Activated CD8-positive, alpha-beta memory T cell treated with anti-CD3 and anti-CD28 coated beads for 4 hours (primary cell): Measurements from ENCODE around the gene CLCNKA.

Experiments
- DNase-seq, 2 donors: peaks; one replicate each; pipeline ENCODE4 v3.0.0-alpha.2; 2020; ENCODE audit warnings: low read depth in 2 of 2

Gene CLCNKA

DNA sequence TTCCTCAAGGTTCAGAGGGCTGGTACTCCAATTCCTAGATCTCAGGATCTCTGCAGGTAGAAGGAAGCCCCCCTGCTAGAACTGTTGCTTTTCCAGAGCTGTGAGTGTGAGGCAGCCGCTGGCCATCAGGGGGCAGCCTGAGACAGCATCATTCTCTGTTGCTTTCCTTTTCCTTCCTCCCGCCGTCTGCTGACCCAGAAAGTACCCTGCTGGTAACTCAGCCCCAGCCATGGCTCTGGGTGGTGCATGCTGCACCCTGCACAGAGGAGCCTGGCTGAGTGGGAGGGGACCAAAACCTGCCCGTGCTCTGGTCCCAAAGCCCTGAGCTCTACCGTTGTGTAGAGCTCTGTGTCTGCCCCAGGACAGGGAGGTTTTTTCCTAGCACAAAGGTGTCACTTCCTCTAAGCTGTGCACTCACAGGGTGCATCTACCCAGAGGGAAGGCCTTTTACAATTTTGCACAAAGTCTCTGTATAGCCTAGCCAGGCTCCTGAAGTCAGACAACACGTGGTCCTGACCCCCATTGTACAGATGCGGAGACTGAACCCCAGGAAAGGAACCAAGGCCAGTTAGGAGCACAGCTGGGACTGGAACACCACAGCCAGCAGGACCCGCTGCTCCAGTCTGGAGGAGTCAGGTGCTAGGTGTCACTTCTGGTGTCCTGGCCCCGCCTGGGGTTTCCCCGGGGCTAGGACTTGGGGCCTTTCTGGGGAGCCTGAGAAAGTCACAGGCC is 57.3 kb downstream of the CLCNKA start:
- DNase-seq: peak; percentile 47 to 58

DNA sequence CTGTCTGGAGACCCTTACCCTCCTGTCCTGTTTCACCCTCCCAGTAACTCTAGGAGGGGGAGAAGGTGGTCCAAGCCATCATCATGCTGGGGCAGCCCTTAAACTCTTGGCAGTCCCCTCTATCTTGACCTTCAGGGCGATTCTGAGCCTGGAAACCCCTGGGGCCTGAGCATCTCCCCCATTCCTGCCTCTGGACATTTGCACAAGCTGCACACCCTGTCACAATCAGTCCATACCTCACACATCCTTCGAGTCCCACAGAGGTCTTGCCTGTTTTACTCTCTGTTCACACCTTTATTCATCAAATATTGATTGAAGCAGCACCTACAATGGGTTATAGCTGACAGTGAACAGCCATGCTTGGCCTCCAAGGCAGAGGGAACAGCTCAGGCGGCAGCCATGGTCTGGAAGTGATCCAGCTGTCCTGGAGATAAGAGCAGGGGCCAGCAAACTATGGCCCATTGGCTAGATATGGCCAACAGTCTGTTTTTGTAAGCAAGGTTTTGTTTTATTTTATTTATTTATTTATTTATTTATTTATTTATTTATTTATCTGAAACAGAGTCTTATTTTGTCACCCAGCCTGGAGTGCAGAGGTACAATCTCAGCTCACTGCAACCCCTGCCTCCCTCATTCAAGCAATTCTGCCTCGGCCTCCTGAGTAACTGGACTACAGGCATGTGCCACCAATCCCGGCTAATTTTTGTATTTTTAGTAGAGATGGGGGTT is 58.8 kb downstream of the CLCNKA start:
- no peak for DNase-seq

DNA sequence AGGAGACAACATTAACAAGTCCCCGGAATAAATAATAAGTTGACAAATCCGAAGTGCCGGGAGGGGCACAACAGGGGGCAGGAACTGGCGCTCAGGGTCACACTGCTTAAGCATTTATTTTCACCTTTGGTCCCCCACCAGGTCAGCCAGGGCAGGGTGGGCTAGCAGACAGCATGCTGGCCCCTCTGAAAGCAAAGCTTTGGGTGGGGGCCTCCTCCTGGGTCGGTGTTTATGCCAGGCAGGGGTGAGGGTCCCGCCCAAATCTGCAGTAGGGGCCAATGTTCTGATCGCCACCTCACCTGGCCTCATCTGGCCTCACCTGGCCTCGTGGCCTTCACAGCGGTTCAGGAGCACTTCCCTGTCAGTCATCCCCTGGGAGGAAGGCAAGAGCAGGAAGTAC is 59.8 kb downstream of the CLCNKA start:
- no peak for DNase-seq

DNA sequence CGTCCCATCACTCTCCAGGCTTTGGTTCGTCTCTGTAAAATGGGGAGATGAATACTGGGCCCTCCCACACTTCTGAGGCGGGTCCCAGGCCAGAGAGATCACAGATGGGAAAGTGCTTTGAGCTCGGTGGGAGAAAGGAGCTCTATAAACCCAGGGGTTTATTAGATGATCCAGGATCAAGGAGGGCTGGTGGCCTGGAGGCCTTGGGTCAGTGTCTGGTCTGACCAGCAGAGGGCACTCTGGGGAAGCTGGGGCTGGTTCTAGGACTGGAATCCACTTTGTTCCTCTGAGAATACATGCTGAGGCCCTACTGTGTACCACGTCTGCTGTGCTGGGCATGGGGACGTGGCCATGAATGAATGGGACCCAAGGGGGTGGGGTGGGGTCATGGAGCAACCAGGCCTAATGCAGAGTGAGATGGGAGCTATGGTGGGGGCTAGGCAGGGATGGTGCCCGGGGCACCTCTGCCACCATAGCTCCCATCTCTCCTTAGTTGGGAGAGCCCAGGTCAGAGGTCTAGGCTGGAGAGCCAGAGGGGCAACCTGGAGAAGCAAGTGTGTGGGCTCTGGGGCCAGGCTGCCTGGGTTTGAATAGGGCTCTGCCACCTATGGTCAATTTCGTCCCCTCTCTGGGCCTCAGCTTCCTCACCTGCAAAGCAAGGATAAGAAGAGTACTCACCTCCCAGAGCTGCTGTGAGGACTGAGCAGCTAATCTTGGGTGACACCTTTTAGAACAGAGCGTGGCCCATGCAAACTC is 60.6 kb downstream of the CLCNKA start:
- peak in 1 of 2 donors; percentile 27 for DNase-seq

DNA sequence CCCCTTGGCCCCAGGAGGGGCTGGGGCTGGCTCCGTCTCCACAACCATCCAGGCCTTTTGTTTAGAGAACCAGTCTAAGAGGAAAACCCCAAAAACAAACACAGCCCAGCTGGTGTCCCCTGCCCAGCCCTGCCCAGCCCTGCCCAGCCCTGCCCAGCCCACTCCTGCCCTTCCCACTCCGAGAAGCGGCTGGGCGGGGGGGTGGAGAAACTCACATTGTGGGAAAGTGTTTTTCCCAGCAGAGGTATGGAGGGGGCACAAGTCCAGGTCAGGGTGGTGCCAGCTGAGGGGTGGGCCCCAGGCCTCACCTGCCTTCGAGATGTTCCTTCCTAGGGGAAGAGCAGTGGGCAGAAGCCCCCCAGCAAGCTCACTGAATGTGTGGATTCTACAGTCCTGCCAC is 61.6 kb downstream of the CLCNKA start:
- DNase-seq: no peak
